Measurements from ENCODE around the gene F12.

Gene F12

DNA sequence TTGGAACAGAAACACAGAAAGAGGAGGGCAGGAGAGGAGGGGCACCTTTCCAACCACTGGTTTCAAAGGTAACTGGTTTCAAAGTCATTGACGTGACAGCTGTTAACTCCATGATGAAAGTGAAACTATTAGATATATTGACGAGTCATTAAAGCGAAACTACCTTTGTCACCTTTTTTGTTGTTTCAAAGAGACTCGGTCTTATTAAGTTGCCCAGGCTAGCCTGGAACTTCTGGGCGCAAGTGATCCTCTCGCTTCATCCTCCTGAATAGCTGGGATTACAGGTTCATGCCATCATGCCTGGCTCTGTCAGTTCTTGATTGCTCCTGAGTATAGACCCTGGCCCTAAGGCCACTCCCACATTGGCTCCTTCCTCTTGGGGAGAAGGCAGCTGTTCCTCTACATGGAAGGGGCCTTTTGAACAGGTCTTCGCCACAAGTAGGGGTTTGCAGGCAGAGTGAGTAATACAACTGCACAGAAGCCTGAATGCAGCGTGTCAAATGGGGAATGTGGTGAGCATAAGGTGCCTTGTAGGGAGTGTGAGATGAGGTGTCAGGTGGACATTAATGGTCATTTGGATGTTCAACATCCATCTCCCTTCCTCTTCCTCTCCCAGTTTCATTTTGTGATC, 3.4 kb upstream of the F12 start:
- DNase-seq (ENCODE audit: low read depth, low spot score), result no peak
- no peak overlapping the region for H3K4me3 ChIP-seq (ENCODE audit: low read depth, low read length)
- TF ChIP-seq, protein P1, sequence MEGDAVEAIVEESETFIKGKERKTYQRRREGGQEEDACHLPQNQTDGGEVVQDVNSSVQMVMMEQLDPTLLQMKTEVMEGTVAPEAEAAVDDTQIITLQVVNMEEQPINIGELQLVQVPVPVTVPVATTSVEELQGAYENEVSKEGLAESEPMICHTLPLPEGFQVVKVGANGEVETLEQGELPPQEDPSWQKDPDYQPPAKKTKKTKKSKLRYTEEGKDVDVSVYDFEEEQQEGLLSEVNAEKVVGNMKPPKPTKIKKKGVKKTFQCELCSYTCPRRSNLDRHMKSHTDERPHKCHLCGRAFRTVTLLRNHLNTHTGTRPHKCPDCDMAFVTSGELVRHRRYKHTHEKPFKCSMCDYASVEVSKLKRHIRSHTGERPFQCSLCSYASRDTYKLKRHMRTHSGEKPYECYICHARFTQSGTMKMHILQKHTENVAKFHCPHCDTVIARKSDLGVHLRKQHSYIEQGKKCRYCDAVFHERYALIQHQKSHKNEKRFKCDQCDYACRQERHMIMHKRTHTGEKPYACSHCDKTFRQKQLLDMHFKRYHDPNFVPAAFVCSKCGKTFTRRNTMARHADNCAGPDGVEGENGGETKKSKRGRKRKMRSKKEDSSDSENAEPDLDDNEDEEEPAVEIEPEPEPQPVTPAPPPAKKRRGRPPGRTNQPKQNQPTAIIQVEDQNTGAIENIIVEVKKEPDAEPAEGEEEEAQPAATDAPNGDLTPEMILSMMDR (IDR thresholded peaks at IDR 0.05; ENCODE audit: low read depth, low read length), result no peak
- in situ Hi-C loops (cut with HindIII; ENCODE audit: low sequenced_read_pairs), result no loop called here

DNA sequence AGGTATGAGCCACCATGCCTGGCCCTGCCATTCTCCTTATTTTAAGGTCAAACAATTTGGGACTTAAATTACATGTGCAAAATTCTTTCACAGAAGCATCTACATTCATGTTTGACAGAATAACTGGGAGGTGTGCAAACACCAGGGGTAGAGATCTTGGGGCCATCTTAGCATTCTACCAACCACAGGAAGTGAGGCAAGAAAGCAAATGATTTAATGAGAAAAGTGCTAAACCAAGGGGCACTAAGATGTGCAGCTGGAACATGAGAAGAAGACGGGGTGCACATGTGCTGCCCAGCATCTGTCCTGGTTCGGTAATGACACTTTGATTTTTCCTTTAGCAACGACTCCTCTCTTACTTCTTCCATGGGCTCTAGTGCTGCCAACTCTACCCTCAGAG, 1.2 kb upstream of the F12 start:
- TF ChIP-seq, protein P1 (IDR thresholded peaks at IDR 0.05; ENCODE audit: low read depth, low read length), result no peak
- in situ Hi-C loops (cut with HindIII; ENCODE audit: low sequenced_read_pairs), result no loop called here
- no peak overlapping the region for H3K4me3 ChIP-seq (ENCODE audit: low read depth, low read length)
- DNase-seq (ENCODE audit: low read depth, low spot score), result no peak

DNA sequence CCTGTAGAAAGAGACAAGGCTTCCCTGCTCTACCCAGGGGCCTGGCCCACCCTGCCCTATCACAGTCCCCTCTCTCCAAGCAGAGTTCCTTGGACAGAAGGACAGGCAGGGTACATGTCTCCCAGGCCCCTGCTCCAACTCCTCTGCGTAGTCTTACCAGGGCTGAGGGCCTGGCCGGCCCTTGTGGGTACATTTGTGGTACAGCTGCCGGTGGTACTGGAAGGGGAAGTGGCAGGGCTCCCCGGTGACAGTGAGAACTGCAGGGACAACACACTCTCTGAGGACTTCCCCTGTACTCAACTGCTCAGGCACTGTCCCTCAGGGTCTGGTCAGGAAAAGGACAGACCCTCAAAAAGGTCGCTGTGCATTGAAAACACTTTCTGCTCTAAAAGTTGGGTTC, 3.6 kb downstream of the F12 start:
- no peak for DNase-seq (ENCODE audit: low read depth, low spot score)
- no peak overlapping the region for H3K4me3 ChIP-seq (ENCODE audit: low read depth, low read length)
- in situ Hi-C loops (cut with HindIII; ENCODE audit: low sequenced_read_pairs), result no loop called here
- TF ChIP-seq, protein P1 (IDR thresholded peaks at IDR 0.05; ENCODE audit: low read depth, low read length), result no peak

DNA sequence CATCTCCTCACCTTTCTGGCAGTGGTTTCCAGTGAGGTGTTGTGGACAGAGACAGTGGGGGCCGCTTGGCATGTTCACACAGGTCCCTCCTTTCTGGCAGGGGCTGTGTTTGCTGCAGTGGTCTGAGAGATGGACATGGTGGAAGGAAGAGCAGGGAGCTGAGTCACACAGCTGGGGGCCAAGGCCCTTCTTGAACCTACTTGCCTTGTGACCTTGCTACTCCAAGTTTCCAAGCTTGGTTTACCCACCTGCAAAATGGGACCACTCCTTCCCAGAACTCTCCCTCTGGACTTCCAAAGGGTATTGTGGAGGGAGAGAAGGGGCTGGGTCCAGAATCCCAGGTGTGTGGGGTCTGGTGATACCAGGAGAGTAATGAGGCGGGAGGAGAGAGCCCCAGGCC, 4.1 kb downstream of the F12 start:
- DNase-seq (ENCODE audit: low read depth, low spot score), result no peak
- in situ Hi-C loops (cut with HindIII; ENCODE audit: low sequenced_read_pairs), result no loop called here
- TF ChIP-seq, protein P1 (IDR thresholded peaks at IDR 0.05; ENCODE audit: low read depth, low read length), result no peak
- no peak overlapping the region for H3K4me3 ChIP-seq (ENCODE audit: low read depth, low read length)

DNA sequence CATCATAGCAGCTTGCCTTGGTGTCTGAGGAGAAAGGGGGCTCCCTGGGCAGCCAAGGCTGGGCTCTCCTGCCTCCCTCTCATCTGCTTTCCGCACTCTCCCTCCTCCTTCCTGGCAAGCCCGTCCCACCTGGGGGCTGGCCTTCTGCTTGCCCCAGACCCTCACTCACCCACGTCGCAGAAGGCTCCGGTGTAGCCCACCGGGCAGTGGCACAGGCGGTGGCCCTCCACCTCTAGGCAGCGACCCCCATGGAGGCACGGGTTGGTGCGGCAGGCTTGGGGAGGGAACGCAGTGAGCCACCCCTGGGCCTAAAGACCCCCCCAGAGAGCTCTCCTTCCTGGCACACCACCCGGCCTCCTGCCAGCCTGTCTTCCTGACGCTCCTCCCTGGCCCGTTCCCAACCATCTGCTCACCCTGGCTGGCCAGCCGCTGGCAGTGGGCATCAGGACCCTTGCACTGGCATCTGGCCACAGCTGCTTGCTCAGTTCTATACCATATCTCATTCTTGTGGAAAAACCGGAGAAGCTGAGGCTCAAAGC, 4.7 kb downstream of the F12 start:
- in situ Hi-C loops (cut with HindIII; ENCODE audit: low sequenced_read_pairs), result no loop called here
- no peak for DNase-seq (ENCODE audit: low read depth, low spot score)
- TF ChIP-seq, protein P1 (IDR thresholded peaks at IDR 0.05; ENCODE audit: low read depth, low read length), result no peak
- H3K4me3 ChIP-seq (ENCODE audit: low read depth, low read length), result peak overlapping the region; percentile 53

DNA sequence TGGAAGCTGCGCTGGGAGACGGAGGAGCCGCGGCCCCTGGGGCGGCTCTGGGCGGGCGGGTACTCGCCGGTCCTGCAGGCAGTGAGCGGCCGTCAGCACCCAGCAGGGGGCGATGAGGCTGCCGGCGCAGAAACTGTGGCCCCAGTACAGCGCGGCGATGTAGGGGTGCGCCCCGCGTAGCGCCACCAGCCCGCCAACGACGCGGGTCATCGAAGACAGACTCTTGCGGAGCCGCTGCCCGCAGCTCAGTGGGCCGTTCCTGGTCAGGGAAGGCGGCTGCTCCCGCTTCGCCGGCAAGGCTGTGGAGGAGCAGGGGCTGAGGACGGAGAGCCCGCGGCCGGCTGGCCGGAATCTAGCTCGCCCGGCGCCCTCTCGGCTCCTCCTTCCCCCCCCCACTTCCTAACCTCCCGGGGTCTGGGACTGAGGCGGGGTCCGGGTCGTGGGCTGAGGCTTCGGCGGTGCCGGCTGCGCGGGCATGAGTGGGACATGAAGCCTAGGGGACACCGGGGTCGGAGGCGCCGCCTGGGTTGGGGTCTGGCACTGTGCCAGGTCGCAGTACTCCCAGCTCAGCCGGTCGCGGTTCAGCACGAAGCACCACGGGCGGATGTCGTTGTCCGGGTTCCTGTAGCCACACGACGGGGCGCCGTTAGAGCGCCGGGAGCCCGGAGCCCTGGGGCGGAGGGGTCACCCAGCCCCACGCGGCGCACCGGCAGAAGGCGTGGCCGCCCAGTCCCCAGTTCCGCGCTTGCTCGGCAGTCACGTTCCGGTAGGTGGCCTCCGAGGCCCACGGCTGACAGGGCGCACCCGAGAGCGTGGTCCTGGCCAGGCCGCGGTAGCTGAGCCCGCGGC, 5.3 kb downstream of the F12 start:
- H3K4me3 ChIP-seq (ENCODE audit: low read depth, low read length), result peak overlapping the region; percentile 53
- DNase-seq (ENCODE audit: low read depth, low spot score), result peak; percentile 77
- TF ChIP-seq, protein P1 (IDR thresholded peaks at IDR 0.05; ENCODE audit: low read depth, low read length), result peak; percentile 69
- in situ Hi-C loops (cut with HindIII; ENCODE audit: low sequenced_read_pairs), result no loop called here
